GM23338 (cell line): Measurements from ENCODE around the gene DLG2. TPM values are rescaled to one million over a fixed set of nuclear protein-coding genes. Genes with fewer than 3 reads are reported as not detected.

ENCODE experiments used
- ATAC-seq: fragments of 200-7000 bp; cut with Tn5 transposase; 3 replicates; pipeline ENCODE4 v1.9.1; 2020
- DNase-seq: peaks from one replicate; pipeline ENCODE4 v3.0.0-alpha.2; 2015; ENCODE audit warnings: low spot score
- H2AFZ ChIP-seq: fragments of 200-600 bp; sonication (generic); 2 replicates; pipeline ENCODE4 v1.8.0; 2016; ENCODE audit warnings: antibody characterized with exemption, mild to moderate bottlenecking, moderate library complexity
- H3F3A ChIP-seq: fragments of 200-600 bp; sonication (generic); replicated peaks from 2 replicates; pipeline ENCODE4 v1.8.0; 2017; ENCODE audit warnings: antibody characterized with exemption, mixed run types, low read depth
- H3K27ac ChIP-seq: fragments of 200-600 bp; sonication (generic); 2 replicates; pipeline ENCODE4 v1.6.1; 2016; ENCODE audit warnings: low read depth
- H3K27me3 ChIP-seq: fragments of 200-600 bp; sonication (generic); 2 replicates; pipeline ENCODE4 v1.8.0; 2016; ENCODE audit warnings: mild to moderate bottlenecking, mixed run types, moderate library complexity; ENCODE audit not compliant: insufficient read depth
- H3K36me3 ChIP-seq: fragments of 200-600 bp; sonication (generic); 2 replicates; pipeline ENCODE4 v1.8.0; 2016; ENCODE audit warnings: mild to moderate bottlenecking; ENCODE audit not compliant: insufficient read depth
- H3K4me1 ChIP-seq: fragments of 200-600 bp; sonication (generic); 2 replicates; pipeline ENCODE4 v1.8.0; 2016; ENCODE audit warnings: mild to moderate bottlenecking, moderate library complexity; ENCODE audit not compliant: insufficient read depth
- H3K4me2 ChIP-seq: fragments of 200-600 bp; sonication (generic); 2 replicates; pipeline ENCODE4 v1.7.1; 2017; ENCODE audit warnings: mixed run types
- H3K4me3 ChIP-seq: fragments of 200-600 bp; sonication (generic); 2 replicates; pipeline ENCODE4 v1.6.1; 2016; ENCODE audit warnings: mixed run types
- H3K79me2 ChIP-seq: fragments of 200-600 bp; sonication (generic); replicated peaks from 2 replicates; pipeline ENCODE4 v1.8.0; 2017; ENCODE audit warnings: mild to moderate bottlenecking; ENCODE audit not compliant: insufficient read depth
- H3K9me2 ChIP-seq: fragments of 200-600 bp; sonication (generic); 2 replicates; pipeline ENCODE4 v1.8.0; 2017; ENCODE audit not compliant: insufficient read depth
- H4K20me1 ChIP-seq: fragments of 200-600 bp; sonication (generic); replicated peaks from 2 replicates; pipeline ENCODE4 v1.8.0; 2017; ENCODE audit warnings: mild to moderate bottlenecking; ENCODE audit not compliant: insufficient read depth
- H3K27ac Mint-ChIP-seq: 2 replicates; pipeline ENCODE4 v1.8.0; 2020; ENCODE audit warnings: inconsistent platforms, mild to moderate bottlenecking, moderate library complexity, mixed read lengths
- H3K27me3 Mint-ChIP-seq: 3 replicates; pipeline ENCODE4 v1.8.0; 2022; ENCODE audit warnings: low read depth, mild to moderate bottlenecking, moderate library complexity, mixed read lengths, inconsistent platforms; ENCODE audit not compliant: insufficient read depth, poor library complexity
- H3K36me3 Mint-ChIP-seq: 3 replicates; pipeline ENCODE4 v1.8.0; 2021; ENCODE audit warnings: low read depth, mild to moderate bottlenecking, inconsistent platforms, moderate library complexity, mixed read lengths
- H3K4me1 Mint-ChIP-seq: 3 replicates; pipeline ENCODE4 v1.8.0; 2020; ENCODE audit warnings: mild to moderate bottlenecking, inconsistent platforms, mixed read lengths
- H3K4me3 Mint-ChIP-seq: 3 replicates; pipeline ENCODE4 v1.8.0; 2021; ENCODE audit warnings: moderate library complexity, mild to moderate bottlenecking, inconsistent platforms, mixed read lengths
- H3K9me3 Mint-ChIP-seq: 3 replicates; pipeline ENCODE4 v1.8.0; 2020; ENCODE audit warnings: moderate library complexity, mild to moderate bottlenecking, inconsistent platforms, mixed read lengths
- EZH2 ChIP-seq: fragments of 200-600 bp; sonication (generic); IDR thresholded peaks from one replicate; pipeline ENCODE4 v1.8.0; 2017; ENCODE audit warnings: antibody characterized with exemption, mild to moderate bottlenecking, low read depth; ENCODE audit not compliant: unreplicated experiment
- NANOG ChIP-seq: IDR thresholded peaks from 2 replicates; pipeline ENCODE4 v1.6.1; 2016; ENCODE audit warnings: antibody characterized with exemption, borderline replicate concordance
- POLR2AphosphoS5 ChIP-seq: IDR thresholded peaks from 2 replicates; pipeline ENCODE4 v1.6.1; 2016; ENCODE audit warnings: antibody characterized with exemption, low read depth
- ZNF331 ChIP-seq: fragments of 250-450 bp; sonication (Bioruptor Pico); IDR thresholded peaks from 2 replicates; pipeline ENCODE4 v1.5.0; 2020; ENCODE audit warnings: low read depth, mild to moderate bottlenecking, moderate library complexity
- ZNF462 ChIP-seq: fragments of 250-450 bp; sonication (Bioruptor Pico); IDR thresholded peaks from 2 replicates; pipeline ENCODE4 v1.5.0; 2020; ENCODE audit warnings: mild to moderate bottlenecking, moderate library complexity
- polyA plus RNA-seq: library from polyadenylated mRNA; unstranded; fragments of >200 nt; fragmentation: Nextera tagmentation; extraction: Ambion mirVana; gene quantifications from 2 replicates; pipeline ENCODE4 v1.2.1, GENCODE V29; 2016
- total RNA-seq: library from RNA; depleted of rRNA; stranded (reverse); fragments of >200 nt; shearing (Covaris generic); gene quantifications from 2 replicates; pipeline ENCODE4 v1.2.3, GENCODE V29; 2014
- TF ChIP-seq, protein P1 (sequence below), 2 experiments: fragments of 200-600 bp in 1 of 2; sonication (generic) in 1 of 2; conservative IDR thresholded peaks; 2 replicates each; pipeline versions ENCODE4 v1.5.1 to v1.6.1; 2016 to 2017; ENCODE audit warnings: antibody characterized with exemption in 2 of 2, low read depth in 2 of 2, mild to moderate bottlenecking in 2 of 2, moderate library complexity in 1 of 2

The DLG2 gene
- total and polyA plus RNA-seq, 2 experiments from 2014 or later: 19.8 to 21.5 TPM

DNA sequence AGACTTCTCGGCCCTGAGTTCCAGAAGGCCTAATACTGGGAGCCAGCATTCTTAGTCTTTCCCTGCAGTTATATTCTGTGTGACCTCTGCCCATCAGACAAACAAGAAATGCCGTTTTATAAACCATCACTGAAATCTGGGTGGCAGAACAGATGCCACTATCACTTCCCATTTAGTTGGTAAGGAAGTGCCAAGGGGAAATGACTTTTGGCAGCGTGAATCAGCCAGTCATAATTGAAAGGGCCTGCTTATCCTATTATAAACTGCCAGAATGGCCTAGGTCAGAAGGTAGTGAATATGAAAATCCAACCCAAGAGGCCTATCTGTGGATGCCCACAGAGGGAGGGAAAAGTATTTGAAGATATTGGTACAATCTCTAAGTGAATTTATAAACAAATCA lies 1694.1 kb downstream of the DLG2 start:
- no peak overlapping the region for H3K27ac Mint-ChIP-seq
- Histone ChIP-seq H3K4me1 (no peaks in the 10 kb centered on the region), H2AFZ (no peak overlapping the region), H4K20me1 (no peaks in the 10 kb centered on the region), H3K79me2 (no peaks in the 10 kb centered on the region), H3K4me2 (no peak overlapping the region), H3K4me3 (no peak overlapping the region), H3K27me3 (no peaks in the 10 kb centered on the region), H3K27ac (no peak overlapping the region), H3K9me2 (no peaks in the 10 kb centered on the region), H3F3A (no peaks in the 10 kb centered on the region), H3K36me3 (no peaks in the 10 kb centered on the region)
- ATAC-seq: no peak
- H3K4me1 Mint-ChIP-seq: no peaks in the 10 kb centered on the region; the same call in 2 of the 3 replicates
- TF ChIP-seq POLR2AphosphoS5 (no peak), EZH2 (no peak), ZNF331 (CRISPR knock-in tag) (no peak), NANOG (no peak), ZNF462 (CRISPR knock-in tag) (no peak)
- DNase-seq: no peak
- H3K27me3 Mint-ChIP-seq: no peaks in the 10 kb centered on the region
- no peaks in the 10 kb centered on the region for H3K36me3 Mint-ChIP-seq
- H3K4me3 Mint-ChIP-seq: no peak overlapping the region
- H3K9me3 Mint-ChIP-seq: no peaks in the 10 kb centered on the region

DNA sequence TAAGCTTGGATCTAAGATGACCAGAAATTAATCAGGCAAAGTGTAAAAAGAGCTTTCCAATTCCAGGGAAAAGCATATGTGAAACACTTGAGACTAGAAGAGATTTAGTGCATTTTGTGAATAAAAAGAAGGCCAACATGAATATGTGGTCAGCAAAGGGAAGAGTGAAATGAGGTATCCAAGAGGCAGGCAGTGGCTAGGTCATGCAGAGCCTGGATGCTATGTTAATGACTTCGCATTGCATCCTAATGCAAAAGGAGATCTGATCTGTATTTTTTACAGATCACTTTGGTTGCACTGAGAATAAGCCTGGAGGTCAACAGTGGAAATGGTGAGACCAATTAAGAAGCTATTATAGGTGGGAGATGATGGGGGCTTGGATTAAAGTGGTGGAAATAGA lies 1699.7 kb downstream of the DLG2 start:
- Mint-ChIP-seq H3K4me1 (peaks cover 5% of the 10 kb centered on the region), H3K9me3 (no peaks in the 10 kb centered on the region), H3K27ac (no peak overlapping the region), H3K4me3 (no peak overlapping the region), H3K27me3 (no peaks in the 10 kb centered on the region), H3K36me3 (no peaks in the 10 kb centered on the region)
- H3K36me3 ChIP-seq: no peaks in the 10 kb centered on the region
- no peaks in the 10 kb centered on the region for H3K27me3 ChIP-seq
- no peak overlapping the region for H3K4me2 ChIP-seq
- no peaks in the 10 kb centered on the region for H3F3A ChIP-seq
- H3K79me2 ChIP-seq: no peaks in the 10 kb centered on the region
- H3K4me1 ChIP-seq: no peaks in the 10 kb centered on the region
- no peak overlapping the region for H3K4me3 ChIP-seq
- ATAC-seq (no peak), DNase-seq (no peak)
- H4K20me1 ChIP-seq: no peaks in the 10 kb centered on the region
- no peak overlapping the region for H3K27ac ChIP-seq
- H2AFZ ChIP-seq: no peak overlapping the region
- H3K9me2 ChIP-seq: no peaks in the 10 kb centered on the region
- TF ChIP-seq, protein P1, sequence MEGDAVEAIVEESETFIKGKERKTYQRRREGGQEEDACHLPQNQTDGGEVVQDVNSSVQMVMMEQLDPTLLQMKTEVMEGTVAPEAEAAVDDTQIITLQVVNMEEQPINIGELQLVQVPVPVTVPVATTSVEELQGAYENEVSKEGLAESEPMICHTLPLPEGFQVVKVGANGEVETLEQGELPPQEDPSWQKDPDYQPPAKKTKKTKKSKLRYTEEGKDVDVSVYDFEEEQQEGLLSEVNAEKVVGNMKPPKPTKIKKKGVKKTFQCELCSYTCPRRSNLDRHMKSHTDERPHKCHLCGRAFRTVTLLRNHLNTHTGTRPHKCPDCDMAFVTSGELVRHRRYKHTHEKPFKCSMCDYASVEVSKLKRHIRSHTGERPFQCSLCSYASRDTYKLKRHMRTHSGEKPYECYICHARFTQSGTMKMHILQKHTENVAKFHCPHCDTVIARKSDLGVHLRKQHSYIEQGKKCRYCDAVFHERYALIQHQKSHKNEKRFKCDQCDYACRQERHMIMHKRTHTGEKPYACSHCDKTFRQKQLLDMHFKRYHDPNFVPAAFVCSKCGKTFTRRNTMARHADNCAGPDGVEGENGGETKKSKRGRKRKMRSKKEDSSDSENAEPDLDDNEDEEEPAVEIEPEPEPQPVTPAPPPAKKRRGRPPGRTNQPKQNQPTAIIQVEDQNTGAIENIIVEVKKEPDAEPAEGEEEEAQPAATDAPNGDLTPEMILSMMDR (conservative IDR thresholded peaks at IDR 0.05; ENCODE audit: low read depth in 2 of 2): no peak
